GM13977 (cell line): ENCODE results near the gene BAHD1.
A peak's percentile ranks its signal among the peaks of the same experiment; 100 is the strongest.

Experiments used
- DNase-seq: peaks from one replicate; pipeline ENCODE4 v3.0.0; 2012; ENCODE audit warnings: low spot score
- CTCF ChIP-seq: IDR thresholded peaks from 2 replicates; pipeline ENCODE4 v1.5.1; 2012; ENCODE audit warnings: mild to moderate bottlenecking, control low read depth; ENCODE audit not compliant: insufficient read depth; ENCODE audit errors: extremely low read depth, missing control alignments
- in situ Hi-C: fragments of 300-500 bp; cut with MboI; formaldehyde crosslinking; loops from one replicate; pipeline ENCODE4 v1.12.0; 2022; ENCODE audit warnings: low sequenced_read_pairs, low pct_unique_long_range_greater_than_20kb, mixed read lengths, inconsistent platforms; ENCODE audit not compliant: unreplicated experiment

BAHD1 gene

GRCh38 chr15:40421246-40422157 lies 19.3 kb upstream of the BAHD1 start:
- DNase-seq, result peak; percentile 87
- in situ Hi-C loops, result loop anchor here (5.0 to 25.0 kb wide), 2 partner anchors 84 to 384 kb away; partner anchors contain the start of gene SRP14

GRCh38 chr15:40424483-40425115 lies 16.2 kb upstream of the BAHD1 start:
- in situ Hi-C loops, result loop anchor here (5.0 to 25.0 kb wide), 2 partner anchors 87 to 387 kb away; partner anchors contain the start of gene SRP14
- TF ChIP-seq CTCF, result no peak
- DNase-seq, result no peak

More at GRCh38 chr15:40421246-40422157, 19.3 kb upstream of the BAHD1 start:
- TF ChIP-seq CTCF, result peak; percentile 99

- DNase-seq, result no peak
- TF ChIP-seq CTCF, result no peak
- in situ Hi-C loops, result no loop called here
Measured at GRCh38 chr15:40425681-40426080, 15.1 kb upstream of the BAHD1 start.

- DNase-seq, result no peak
- in situ Hi-C loops, result no loop called here
- no peak for TF ChIP-seq CTCF
Measured at GRCh38 chr15:40427188-40427587, 13.6 kb upstream of the BAHD1 start.

GRCh38 chr15:40428185-40428584 lies 12.6 kb upstream of the BAHD1 start:
- DNase-seq, result no peak
- in situ Hi-C loops, result no loop called here
- no peak for TF ChIP-seq CTCF

- no peak for DNase-seq
- in situ Hi-C loops, result no loop called here
- no peak for TF ChIP-seq CTCF
Measured at GRCh38 chr15:40429068-40429710, 11.6 kb upstream of the BAHD1 start.
